ENCODE data around the gene RAPGEF4. TPM values are rescaled to one million over a fixed set of nuclear protein-coding genes. Genes with fewer than 3 reads are reported as not detected.

RAPGEF4 gene
- polyA plus RNA-seq, 2 donors, result 1.7 to 3.1 TPM

GRCh38 chr2:172830482-172830881 is 94.8 kb downstream of the RAPGEF4 start:
- H3K4me3 ChIP-seq (ENCODE audit: low read depth in 1 of 2, low read length in 2 of 2), result no peak overlapping the region
- H3K4me1 ChIP-seq (ENCODE audit: control insufficient read depth in 2 of 2, insufficient read depth in 2 of 2, low read length in 1 of 2), result no peaks in the 10 kb centered on the region
- no peaks in the 10 kb centered on the region for H3K27me3 ChIP-seq (ENCODE audit: control insufficient read depth in 1 of 2, insufficient read depth in 2 of 2, low read length in 2 of 2)
- 87 to 94% methylated on average over 4 of the region's 4 CpGs for WGBS, 2 donors
- H3K36me3 ChIP-seq (ENCODE audit: control insufficient read depth in 2 of 2, insufficient read depth in 2 of 2, low read length in 1 of 2), result no peaks in the 10 kb centered on the region
- no peak overlapping the region for H3K27ac ChIP-seq (ENCODE audit: low read depth in 2 of 2, low read length in 1 of 2)
- H3K9me3 ChIP-seq (ENCODE audit: control insufficient read depth in 2 of 2, insufficient read depth in 1 of 2, low read depth in 1 of 2, low read length in 1 of 2), result no peaks in the 10 kb centered on the region

- H3K27me3 ChIP-seq (ENCODE audit: control insufficient read depth in 1 of 2, insufficient read depth in 2 of 2, low read length in 2 of 2), result no peaks in the 10 kb centered on the region
- no peak overlapping the region for H3K4me3 ChIP-seq (ENCODE audit: low read depth in 1 of 2, low read length in 2 of 2)
- H3K27ac ChIP-seq (ENCODE audit: low read depth in 2 of 2, low read length in 1 of 2), result no peak overlapping the region
- 66 to 68% methylated on average over 2 of the region's 2 CpGs for WGBS, 2 donors
- H3K9me3 ChIP-seq (ENCODE audit: control insufficient read depth in 2 of 2, insufficient read depth in 1 of 2, low read depth in 1 of 2, low read length in 1 of 2), result no peaks in the 10 kb centered on the region
- H3K36me3 ChIP-seq (ENCODE audit: control insufficient read depth in 2 of 2, insufficient read depth in 2 of 2, low read length in 1 of 2), result no peaks in the 10 kb centered on the region
- H3K4me1 ChIP-seq (ENCODE audit: control insufficient read depth in 2 of 2, insufficient read depth in 2 of 2, low read length in 1 of 2), result no peaks in the 10 kb centered on the region
Observed at GRCh38 chr2:172833898-172834297, 98.3 kb downstream of the RAPGEF4 start.

GRCh38 chr2:172834881-172835280 is 99.2 kb downstream of the RAPGEF4 start:
- no peak overlapping the region for H3K27ac ChIP-seq (ENCODE audit: low read depth in 2 of 2, low read length in 1 of 2)
- H3K27me3 ChIP-seq (ENCODE audit: control insufficient read depth in 1 of 2, insufficient read depth in 2 of 2, low read length in 2 of 2), result no peaks in the 10 kb centered on the region
- H3K4me1 ChIP-seq (ENCODE audit: control insufficient read depth in 2 of 2, insufficient read depth in 2 of 2, low read length in 1 of 2), result no peaks in the 10 kb centered on the region
- no peak overlapping the region for H3K4me3 ChIP-seq (ENCODE audit: low read depth in 1 of 2, low read length in 2 of 2)
- WGBS, 2 donors, result 78 to 83% methylated on average over 6 of the region's 6 CpGs
- H3K9me3 ChIP-seq (ENCODE audit: control insufficient read depth in 2 of 2, insufficient read depth in 1 of 2, low read depth in 1 of 2, low read length in 1 of 2), result no peaks in the 10 kb centered on the region
- H3K36me3 ChIP-seq (ENCODE audit: control insufficient read depth in 2 of 2, insufficient read depth in 2 of 2, low read length in 1 of 2), result no peaks in the 10 kb centered on the region

GRCh38 chr2:172836347-172836821 is 100.7 kb downstream of the RAPGEF4 start:
- H3K4me1 ChIP-seq (ENCODE audit: control insufficient read depth in 2 of 2, insufficient read depth in 2 of 2, low read length in 1 of 2), result no peaks in the 10 kb centered on the region
- no peaks in the 10 kb centered on the region for H3K9me3 ChIP-seq (ENCODE audit: control insufficient read depth in 2 of 2, insufficient read depth in 1 of 2, low read depth in 1 of 2, low read length in 1 of 2)
- 36 to 47% methylated on average over 6 of the region's 6 CpGs for WGBS, 2 donors
- no peaks in the 10 kb centered on the region for H3K36me3 ChIP-seq (ENCODE audit: control insufficient read depth in 2 of 2, insufficient read depth in 2 of 2, low read length in 1 of 2)
- peak overlapping the region; percentile 65 to 88 for H3K27ac ChIP-seq (ENCODE audit: low read depth in 2 of 2, low read length in 1 of 2)
- no peak overlapping the region for H3K4me3 ChIP-seq (ENCODE audit: low read depth in 1 of 2, low read length in 2 of 2)
- H3K27me3 ChIP-seq (ENCODE audit: control insufficient read depth in 1 of 2, insufficient read depth in 2 of 2, low read length in 2 of 2), result no peaks in the 10 kb centered on the region

GRCh38 chr2:172836827-172837226 is 101.2 kb downstream of the RAPGEF4 start:
- Histone ChIP-seq H3K4me3 (ENCODE audit: low read depth in 1 of 2, low read length in 2 of 2) (no peak overlapping the region), H3K4me1 (ENCODE audit: control insufficient read depth in 2 of 2, insufficient read depth in 2 of 2, low read length in 1 of 2) (no peaks in the 10 kb centered on the region), H3K36me3 (ENCODE audit: control insufficient read depth in 2 of 2, insufficient read depth in 2 of 2, low read length in 1 of 2) (no peaks in the 10 kb centered on the region), H3K9me3 (ENCODE audit: control insufficient read depth in 2 of 2, insufficient read depth in 1 of 2, low read depth in 1 of 2, low read length in 1 of 2) (no peaks in the 10 kb centered on the region), H3K27me3 (ENCODE audit: control insufficient read depth in 1 of 2, insufficient read depth in 2 of 2, low read length in 2 of 2) (no peaks in the 10 kb centered on the region), H3K27ac (ENCODE audit: low read depth in 2 of 2, low read length in 1 of 2) (peak overlapping the region; percentile 29 to 88)

GRCh38 chr2:172839446-172839845 is 103.8 kb downstream of the RAPGEF4 start:
- H3K4me1 ChIP-seq (ENCODE audit: control insufficient read depth in 2 of 2, insufficient read depth in 2 of 2, low read length in 1 of 2), result no peaks in the 10 kb centered on the region
- no peaks in the 10 kb centered on the region for H3K36me3 ChIP-seq (ENCODE audit: control insufficient read depth in 2 of 2, insufficient read depth in 2 of 2, low read length in 1 of 2)
- WGBS, 2 donors, result 89 to 92% methylated on average over 2 of the region's 2 CpGs
- H3K9me3 ChIP-seq (ENCODE audit: control insufficient read depth in 2 of 2, insufficient read depth in 1 of 2, low read depth in 1 of 2, low read length in 1 of 2), result no peaks in the 10 kb centered on the region
- H3K27ac ChIP-seq (ENCODE audit: low read depth in 2 of 2, low read length in 1 of 2), result no peak overlapping the region
- H3K4me3 ChIP-seq (ENCODE audit: low read depth in 1 of 2, low read length in 2 of 2), result no peak overlapping the region
- no peaks in the 10 kb centered on the region for H3K27me3 ChIP-seq (ENCODE audit: control insufficient read depth in 1 of 2, insufficient read depth in 2 of 2, low read length in 2 of 2)

GRCh38 chr2:172842511-172843265 is 107.0 kb downstream of the RAPGEF4 start:
- 71 to 77% methylated on average over 5 of the region's 5 CpGs for WGBS, 2 donors
- Histone ChIP-seq H3K27me3 (ENCODE audit: control insufficient read depth in 1 of 2, insufficient read depth in 2 of 2, low read length in 2 of 2) (peaks cover 0 to 2% of the 10 kb centered on the region in 2 donors), H3K4me3 (ENCODE audit: low read depth in 1 of 2, low read length in 2 of 2) (no peak overlapping the region), H3K27ac (ENCODE audit: low read depth in 2 of 2, low read length in 1 of 2) (no peak overlapping the region), H3K4me1 (ENCODE audit: control insufficient read depth in 2 of 2, insufficient read depth in 2 of 2, low read length in 1 of 2) (no peaks in the 10 kb centered on the region), H3K9me3 (ENCODE audit: control insufficient read depth in 2 of 2, insufficient read depth in 1 of 2, low read depth in 1 of 2, low read length in 1 of 2) (no peaks in the 10 kb centered on the region), H3K36me3 (ENCODE audit: control insufficient read depth in 2 of 2, insufficient read depth in 2 of 2, low read length in 1 of 2) (no peaks in the 10 kb centered on the region)

- Histone ChIP-seq H3K9me3 (ENCODE audit: control insufficient read depth in 2 of 2, insufficient read depth in 1 of 2, low read depth in 1 of 2, low read length in 1 of 2) (no peaks in the 10 kb centered on the region), H3K27me3 (ENCODE audit: control insufficient read depth in 1 of 2, insufficient read depth in 2 of 2, low read length in 2 of 2) (peaks cover 0 to 2% of the 10 kb centered on the region in 2 donors), H3K36me3 (ENCODE audit: control insufficient read depth in 2 of 2, insufficient read depth in 2 of 2, low read length in 1 of 2) (no peaks in the 10 kb centered on the region), H3K4me1 (ENCODE audit: control insufficient read depth in 2 of 2, insufficient read depth in 2 of 2, low read length in 1 of 2) (no peaks in the 10 kb centered on the region), H3K27ac (ENCODE audit: low read depth in 2 of 2, low read length in 1 of 2) (no peak overlapping the region), H3K4me3 (ENCODE audit: low read depth in 1 of 2, low read length in 2 of 2) (no peak overlapping the region)
- 75 to 92% methylated on average over 1 of the region's 1 CpG for WGBS, 2 donors
Observed at GRCh38 chr2:172843266-172843582, 107.6 kb downstream of the RAPGEF4 start.

GRCh38 chr2:172843902-172844715 is 108.5 kb downstream of the RAPGEF4 start:
- Histone ChIP-seq H3K4me3 (ENCODE audit: low read depth in 1 of 2, low read length in 2 of 2) (no peak overlapping the region), H3K27me3 (ENCODE audit: control insufficient read depth in 1 of 2, insufficient read depth in 2 of 2, low read length in 2 of 2) (peaks cover 0 to 2% of the 10 kb centered on the region in 2 donors), H3K4me1 (ENCODE audit: control insufficient read depth in 2 of 2, insufficient read depth in 2 of 2, low read length in 1 of 2) (no peaks in the 10 kb centered on the region), H3K9me3 (ENCODE audit: control insufficient read depth in 2 of 2, insufficient read depth in 1 of 2, low read depth in 1 of 2, low read length in 1 of 2) (no peaks in the 10 kb centered on the region), H3K36me3 (ENCODE audit: control insufficient read depth in 2 of 2, insufficient read depth in 2 of 2, low read length in 1 of 2) (no peaks in the 10 kb centered on the region), H3K27ac (ENCODE audit: low read depth in 2 of 2, low read length in 1 of 2) (no peak overlapping the region)
- WGBS, 2 donors, result 50 to 52% methylated on average over 6 of the region's 6 CpGs

Measured in esophagus (tissue), 2 donors.